T-helper 9 cell (primary cell): ENCODE measurements around the gene ZNRF4.
"Not testable (repeated sequence)": the region's sequence is repeated elsewhere in the genome, so short reads cannot be mapped to it uniquely, and the experiment has no call there.

Source experiments
- DNase-seq: peaks from one replicate; pipeline ENCODE4 v3.0.0-alpha.2; 2020
- total RNA-seq, 2 donors: gene quantifications; one replicate each; lab custom pipeline; 2026; lab: John Stamatoyannopoulos, UW

ZNRF4 gene, protein sequence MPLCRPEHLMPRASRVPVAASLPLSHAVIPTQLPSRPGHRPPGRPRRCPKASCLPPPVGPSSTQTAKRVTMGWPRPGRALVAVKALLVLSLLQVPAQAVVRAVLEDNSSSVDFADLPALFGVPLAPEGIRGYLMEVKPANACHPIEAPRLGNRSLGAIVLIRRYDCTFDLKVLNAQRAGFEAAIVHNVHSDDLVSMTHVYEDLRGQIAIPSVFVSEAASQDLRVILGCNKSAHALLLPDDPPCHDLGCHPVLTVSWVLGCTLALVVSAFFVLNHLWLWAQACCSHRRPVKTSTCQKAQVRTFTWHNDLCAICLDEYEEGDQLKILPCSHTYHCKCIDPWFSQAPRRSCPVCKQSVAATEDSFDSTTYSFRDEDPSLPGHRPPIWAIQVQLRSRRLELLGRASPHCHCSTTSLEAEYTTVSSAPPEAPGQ
- total RNA-seq, result 0 reads per million in 2 donors

DNA sequence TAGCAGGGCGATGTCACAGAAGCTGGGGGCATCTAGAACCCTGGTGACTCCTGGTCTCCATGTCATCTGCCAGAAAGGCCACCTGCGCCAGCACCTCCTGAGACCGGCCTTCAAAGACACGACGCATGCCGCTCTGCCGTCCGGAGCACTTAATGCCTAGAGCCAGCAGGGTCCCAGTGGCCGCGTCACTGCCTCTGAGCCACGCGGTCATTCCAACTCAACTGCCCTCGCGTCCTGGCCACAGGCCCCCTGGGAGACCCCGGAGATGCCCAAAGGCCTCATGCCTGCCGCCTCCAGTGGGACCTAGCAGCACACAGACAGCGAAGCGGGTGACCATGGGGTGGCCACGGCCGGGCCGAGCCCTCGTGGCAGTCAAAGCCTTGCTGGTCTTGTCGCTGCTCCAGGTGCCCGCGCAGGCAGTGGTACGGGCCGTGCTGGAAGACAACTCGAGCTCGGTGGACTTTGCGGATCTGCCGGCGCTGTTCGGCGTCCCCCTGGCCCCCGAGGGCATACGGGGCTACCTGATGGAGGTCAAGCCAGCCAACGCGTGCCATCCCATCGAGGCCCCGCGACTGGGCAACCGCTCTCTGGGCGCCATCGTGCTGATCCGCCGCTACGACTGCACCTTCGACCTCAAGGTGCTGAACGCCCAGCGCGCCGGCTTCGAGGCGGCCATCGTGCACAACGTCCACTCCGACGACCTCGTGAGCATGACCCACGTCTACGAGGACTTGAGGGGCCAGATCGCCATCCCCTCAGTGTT, at the start of gene ZNRF4:
Gene ZNRF4 (plus strand): TSS at position 51 of the 763 bp plus-strand sequence. CDS start 75 bp downstream, at position 126.
- DNase-seq, result no peak

DNA sequence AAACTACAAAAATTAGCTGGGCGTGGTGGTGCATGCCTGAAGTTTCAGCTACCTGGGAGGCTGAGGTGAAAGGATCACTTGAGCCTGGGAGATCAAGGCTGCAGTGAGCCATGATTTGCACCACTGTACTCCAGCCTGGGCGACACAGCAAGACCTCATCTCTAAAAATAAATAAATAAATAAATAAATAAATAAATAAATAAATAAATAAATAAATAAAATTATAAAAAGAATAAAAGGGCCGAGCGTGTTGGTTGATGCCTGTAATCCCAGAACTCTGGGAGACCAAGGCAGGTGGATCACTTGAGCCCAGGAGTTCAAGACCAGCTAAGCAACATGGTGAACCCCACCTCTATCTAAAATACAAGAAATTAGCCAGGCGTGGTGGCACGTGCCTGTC, 49.0 kb upstream of the ZNRF4 start:
- not testable (repeated sequence) for DNase-seq

DNA sequence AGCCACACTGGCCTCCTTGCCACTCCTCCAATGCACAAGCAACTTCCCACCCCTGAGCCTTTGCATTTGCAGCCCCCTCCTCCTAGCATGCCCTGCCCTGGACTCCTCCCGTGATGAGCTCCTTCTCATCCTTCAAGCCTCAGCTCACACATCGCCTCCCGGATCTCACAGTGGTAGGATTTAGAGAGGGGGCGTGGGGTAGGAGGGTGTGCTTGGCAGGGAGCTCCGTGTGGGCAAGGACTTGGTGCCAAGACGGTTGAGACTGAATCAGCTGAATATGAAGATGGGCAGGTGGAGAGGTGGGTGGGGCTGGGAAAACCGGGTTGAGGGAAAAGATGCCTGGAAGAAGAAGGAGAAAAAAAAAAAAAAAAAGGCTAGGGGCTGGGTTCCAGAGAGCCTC, 48.4 kb upstream of the ZNRF4 start:
- DNase-seq, result no peak

DNA sequence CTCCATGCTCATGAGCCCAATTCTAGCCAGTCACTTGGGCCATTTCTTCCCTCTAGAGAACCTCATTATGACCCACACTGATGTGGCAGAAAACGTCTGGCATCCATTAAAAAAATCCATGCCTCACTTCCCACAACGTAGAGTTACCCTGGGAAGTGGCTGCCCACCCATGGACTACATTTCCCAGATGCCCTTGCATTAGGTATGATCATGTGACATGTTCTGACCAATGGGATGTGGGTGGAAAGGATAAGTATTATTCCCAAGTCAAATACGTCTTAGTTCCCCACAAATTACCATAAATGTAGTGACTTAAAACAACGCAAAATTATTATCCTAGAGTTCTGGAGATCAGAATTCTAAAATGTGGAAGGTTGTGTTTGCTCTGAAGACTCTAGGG, 47.9 kb upstream of the ZNRF4 start:
- no peak for DNase-seq

DNA sequence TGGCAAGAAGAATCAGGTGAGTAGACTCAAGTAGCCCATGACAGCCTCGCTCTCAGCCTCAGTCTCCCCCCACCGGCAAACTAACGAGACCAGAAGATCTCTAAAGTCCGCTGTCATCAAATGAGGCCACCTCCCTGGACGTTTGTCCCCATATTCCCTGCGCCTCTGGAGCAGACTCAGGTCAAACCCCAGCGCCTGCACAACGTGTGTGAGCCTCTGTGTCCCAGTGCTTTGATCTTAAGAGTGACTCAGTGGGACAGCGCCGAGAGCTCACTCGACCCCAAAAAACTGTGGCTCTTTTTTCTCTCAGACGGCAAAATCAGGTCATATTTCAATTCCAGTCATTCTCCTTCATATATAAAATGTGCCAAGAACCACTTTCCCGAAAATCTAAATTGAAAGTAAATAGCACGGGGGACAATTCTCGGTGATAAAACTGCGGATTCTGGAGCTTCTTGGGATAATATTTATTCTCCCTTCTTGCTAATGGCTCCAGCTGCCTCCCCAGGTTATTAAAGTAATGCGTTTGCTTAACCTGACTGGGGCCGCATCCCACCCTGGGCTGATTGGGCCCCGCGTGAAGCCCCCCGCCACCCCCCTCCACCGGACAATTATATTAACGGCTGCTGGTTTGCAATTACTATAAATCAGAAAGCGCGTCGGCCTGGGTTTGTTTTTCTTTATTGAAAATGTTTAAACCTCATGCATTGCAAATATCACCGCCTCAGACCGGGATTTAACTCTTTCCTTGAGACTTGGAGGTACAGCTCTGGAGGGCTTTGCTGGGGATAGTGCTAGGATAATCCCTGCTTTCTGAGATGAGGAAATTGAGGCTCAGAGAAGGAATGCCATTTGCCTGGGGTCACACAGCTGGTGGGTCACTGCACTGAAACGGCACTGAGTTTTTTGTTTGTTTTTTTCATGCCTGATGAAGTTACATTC, 37.5 kb upstream of the ZNRF4 start:
- DNase-seq, result no peak

DNA sequence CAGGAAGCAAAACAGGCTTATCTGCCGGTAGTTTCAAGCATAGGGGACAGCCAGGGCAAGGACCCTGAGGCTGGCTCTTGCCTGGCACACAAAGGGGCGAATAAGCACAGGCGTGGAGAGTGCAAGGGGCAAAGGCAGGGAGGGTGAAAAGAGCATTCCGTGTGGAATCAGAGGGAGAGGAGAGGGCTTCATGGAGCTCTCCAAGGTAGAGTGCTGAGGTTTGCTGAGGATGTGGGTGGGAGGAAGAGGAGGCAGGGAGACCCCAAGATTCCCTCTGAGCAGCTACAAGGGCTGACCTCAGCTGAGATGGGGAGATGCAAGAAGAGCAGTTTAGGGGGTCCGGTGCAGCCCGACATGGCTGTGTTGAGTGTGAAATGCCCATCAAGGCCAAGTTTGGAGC, 36.5 kb upstream of the ZNRF4 start:
- DNase-seq, result no peak

DNA sequence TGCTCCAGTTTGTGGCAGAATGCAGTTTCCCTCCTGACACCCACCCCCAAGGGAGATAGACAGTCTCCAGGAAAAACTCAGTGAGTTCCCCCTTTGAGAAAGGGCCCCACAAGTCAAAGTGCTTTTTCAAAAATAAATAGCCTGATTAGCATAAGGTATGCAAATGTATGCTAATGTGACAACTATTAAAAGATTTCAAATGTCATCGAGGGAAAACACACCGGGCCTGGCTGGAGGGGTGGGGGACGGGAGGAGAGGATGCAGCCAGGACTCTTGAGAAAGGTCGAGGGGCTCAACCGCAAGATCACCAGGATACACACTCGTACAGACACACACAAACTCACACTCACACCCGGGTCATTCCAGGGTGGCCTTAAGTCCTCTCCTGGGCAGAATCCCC, 34.3 kb upstream of the ZNRF4 start:
- DNase-seq, result no peak

DNA sequence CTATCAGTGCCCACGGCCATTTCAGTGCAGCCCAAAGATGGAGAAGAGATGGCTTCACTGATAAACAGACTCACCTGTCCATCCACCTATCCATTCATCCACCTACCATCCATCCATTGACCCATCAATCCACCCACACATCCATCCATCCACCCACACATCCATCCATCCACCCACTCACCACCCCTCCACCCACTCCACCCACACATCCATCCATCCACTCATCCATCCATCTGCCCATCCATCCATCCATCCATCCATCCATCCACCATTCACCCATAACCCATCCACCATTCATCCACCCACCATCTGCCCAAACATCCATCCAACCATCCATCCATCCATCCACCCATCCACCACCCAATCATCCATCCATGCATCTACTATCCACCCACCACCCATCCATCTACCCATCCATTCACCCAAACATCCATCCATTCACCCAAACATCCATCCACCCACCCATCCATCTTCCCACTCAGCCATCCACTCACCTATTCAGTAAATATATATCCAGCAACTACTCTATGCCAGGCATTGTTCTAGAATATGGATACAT, 31.6 kb upstream of the ZNRF4 start:
- DNase-seq, result no peak

DNA sequence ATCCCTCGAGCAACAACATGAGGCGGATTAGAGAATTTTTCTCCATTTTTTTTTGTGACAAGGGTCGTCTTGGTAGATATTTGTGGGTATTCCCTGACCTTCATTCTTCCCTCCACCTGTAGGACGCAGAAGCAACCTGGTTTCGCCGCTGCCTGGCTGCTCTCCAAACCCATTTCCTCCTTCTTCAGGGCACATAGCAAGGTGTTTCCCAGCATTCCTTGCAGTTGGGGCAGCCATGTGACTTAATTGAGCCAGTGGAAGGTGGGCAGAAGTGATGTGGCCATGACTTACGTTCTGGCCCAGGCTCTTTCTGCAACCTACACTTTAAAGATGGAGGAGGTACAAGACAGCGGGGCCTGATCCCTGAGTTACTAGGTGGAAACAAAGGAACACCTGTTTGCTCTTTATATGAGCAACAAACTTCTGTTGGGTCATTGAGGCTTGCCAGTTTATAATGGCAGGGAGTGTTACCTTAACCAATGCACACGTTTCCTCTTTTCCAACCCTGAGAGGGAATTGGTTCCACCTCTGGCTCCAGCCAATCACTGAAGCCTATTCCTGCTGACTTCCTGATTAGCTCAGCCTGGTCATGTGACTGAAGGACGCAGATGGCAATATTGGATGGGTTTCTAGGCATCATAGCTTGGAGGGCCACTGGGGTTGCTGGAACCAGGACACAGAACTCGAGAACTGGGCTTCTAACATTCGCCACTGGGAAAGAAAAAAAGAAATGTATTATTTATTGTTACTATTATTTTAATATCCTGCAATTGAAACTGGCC, 30.8 kb upstream of the ZNRF4 start:
- DNase-seq, result no peak

DNA sequence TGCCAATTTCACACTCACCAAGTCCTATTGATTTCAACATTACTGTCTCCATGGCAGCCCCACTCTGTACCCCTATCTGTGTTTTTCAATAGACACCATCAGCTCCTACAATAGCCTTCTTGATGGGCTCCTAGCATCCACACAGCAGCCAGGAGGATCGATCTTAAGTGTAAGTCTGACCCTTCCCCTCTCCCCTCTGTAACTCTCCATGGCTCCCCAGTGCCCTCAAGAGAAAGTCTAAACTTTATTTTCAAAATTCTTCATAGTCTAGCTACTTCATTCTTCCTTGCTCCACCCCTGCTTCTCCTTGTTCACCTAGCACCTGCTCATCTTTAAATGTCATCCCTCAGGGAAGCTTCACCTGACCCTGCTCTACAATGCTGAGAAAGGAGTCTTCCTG, 30.0 kb upstream of the ZNRF4 start:
- DNase-seq, result no peak

DNA sequence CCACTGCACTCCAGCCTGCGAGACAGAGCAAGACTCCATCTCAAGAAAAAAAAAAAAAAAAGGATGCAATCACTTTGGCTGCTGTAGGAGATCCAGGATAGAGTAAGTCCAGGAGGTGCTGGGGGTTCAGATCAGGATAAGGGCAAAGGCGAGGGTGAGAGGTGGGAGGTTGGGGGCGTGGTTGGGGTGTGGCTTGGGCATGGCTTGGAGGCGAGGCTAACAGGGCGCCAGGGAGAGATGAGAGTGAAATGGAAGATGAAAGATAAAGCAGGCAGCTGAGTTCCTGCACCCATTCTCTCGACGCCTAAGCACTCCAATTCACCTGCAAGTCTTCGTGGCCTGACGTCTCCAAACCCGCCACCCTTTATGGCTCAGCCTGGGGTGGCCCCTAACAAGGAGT, 25.0 kb upstream of the ZNRF4 start:
- no peak for DNase-seq

DNA sequence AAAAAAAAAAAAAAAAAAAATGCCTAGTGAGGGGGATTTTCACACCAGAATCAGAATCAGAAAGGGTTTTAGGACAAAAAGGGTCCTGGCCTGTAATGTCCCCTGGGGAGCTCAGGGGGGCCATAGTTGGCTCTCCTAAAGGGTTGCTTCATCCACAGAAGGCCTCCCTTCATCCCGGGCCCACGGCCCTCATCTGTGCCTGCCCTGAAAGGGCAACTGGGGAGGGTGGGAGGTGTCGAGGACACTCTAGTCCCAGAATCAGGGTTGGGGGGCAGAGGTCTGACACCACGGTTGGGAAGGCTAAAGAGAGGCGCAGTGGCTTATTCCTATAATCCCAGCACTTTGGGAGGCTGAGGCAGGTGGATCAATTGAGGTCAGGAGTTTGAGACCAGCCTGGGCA, 22.5 kb upstream of the ZNRF4 start:
- no peak for DNase-seq

DNA sequence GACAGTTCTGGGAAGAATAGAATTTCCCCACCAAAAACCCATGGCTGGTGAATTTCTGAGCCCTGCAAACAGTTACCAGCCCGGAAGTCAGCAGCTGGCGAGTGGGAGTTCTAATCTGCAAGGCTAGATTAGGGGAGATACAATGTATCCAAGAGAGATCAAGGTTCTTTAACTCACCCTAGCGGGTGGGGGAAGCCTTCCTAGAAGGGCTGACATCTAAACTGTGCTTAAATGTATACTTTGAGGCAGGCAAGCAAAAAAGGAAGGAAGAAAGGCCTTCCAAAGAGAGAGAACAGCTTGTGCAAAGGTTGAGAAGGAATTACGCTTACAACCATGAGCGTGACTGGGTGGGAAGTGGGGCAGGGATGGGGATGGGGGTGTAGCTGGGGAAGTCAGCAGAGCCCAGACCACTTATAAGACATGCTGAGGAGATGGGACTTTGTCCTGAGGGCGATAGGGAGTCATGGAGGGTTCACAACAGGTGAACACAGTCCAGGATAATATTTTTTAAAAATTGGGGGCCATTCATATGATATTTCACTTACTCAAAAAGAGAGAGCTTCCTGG, 20.8 kb upstream of the ZNRF4 start:
- no peak for DNase-seq

DNA sequence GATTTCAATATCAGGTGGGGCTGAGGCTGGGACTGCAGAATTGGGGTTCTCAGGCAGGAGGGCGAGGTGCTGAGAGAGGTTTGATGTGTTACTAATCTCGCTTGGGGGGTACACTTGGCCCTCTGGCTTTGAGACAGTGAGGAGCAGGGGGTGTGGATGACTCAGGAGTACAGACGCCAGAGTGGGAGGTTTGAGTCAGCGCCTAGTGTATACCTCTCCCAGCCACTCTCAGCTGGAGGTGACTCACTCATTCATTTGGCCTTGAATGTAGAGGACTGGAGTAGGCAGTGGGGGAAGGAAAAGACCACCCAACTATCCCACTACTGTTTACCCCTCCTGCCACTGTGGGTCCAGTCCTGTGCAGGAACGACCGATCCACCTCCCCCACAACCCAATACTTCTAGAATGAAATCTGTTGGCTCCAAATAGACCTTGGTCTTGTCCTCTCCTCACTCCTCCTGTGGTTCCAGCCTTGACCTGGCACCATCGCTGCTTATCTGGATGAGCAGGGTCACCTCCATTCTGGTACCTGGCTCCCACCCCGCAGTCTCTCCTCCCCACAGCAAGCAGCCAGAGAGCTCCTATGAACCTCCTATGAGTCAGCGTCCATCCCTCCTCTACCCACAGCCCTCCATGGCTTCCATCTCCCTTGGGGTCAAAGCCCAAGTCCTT, 20.1 kb upstream of the ZNRF4 start:
- DNase-seq, result no peak

DNA sequence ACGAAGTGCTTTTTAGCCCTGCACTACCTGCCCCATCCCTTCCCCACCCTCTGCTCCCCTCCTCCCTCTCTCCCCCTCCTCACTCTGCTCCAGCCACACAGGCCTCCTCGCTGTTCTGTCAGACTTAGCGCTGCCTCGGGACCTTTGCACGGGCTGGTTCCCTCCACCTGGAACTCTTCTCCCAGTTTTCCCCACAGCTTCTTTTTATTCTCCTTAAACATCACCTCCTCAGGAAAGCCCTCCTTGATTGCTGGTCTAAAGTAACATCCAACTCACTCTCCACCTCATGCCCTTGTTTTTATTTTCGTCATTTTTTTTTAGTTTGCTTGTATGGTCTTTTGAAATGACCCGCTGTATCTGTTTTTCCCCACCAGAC, 19.6 kb upstream of the ZNRF4 start:
- DNase-seq, result no peak

DNA sequence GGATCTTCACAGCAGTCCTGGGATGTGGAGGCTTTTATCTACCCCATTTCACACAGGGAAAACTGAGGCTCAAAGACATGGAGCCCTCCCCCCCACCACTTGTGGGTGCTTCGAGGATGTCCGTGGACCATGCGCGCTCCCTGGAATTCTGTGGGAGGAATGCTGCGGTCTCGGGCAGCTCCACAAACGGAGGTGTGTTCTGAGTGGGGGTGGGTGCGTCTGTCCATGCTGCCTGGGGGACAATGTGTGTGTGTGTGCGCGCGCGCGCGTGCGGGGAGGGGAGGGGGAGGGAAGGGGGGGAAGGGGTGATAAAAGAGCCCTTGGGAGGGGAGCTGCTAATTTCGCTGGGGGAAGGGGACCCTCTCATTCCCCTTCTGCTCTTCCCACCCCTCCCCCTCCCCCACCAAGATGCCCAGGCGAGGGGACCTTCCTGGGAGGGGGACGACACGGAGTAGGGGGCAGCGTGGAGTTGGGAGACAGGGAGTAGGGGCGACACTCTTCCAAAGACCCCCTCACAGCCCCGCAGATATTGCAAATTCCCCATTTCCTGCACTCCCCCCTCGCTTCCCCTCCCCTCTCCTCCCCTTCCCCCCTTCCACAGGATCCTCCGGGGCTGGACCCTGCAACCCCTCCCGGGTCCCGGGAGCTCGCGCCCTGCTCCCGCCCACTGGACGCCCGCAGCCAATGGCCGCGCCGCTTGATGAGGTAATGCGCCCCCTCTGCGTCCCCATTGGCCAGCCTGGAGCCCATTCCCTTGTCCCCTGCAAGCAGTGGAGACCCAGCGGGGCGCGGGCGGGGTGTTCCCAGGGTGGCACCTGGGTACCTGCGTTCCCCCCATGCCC, 18.9 kb upstream of the ZNRF4 start:
- no peak for DNase-seq

DNA sequence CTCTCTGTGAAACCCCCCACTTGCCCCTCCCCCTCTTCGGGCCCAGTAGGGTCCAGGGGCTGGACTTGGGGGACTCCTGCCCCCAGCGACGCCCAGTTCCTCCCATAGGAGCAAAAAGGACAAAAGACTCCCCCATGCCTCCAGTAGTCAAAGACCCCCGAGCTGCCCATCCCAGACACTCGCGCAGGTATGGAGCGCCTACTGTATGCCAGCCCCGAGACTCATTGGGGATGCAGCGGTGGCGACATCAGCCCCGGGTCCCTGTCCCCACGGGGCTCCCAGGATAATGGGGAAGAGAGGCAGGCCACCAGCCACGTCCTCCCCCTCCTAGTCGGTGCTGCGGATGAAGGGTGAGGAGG, 18.3 kb upstream of the ZNRF4 start:
- DNase-seq, result no peak

DNA sequence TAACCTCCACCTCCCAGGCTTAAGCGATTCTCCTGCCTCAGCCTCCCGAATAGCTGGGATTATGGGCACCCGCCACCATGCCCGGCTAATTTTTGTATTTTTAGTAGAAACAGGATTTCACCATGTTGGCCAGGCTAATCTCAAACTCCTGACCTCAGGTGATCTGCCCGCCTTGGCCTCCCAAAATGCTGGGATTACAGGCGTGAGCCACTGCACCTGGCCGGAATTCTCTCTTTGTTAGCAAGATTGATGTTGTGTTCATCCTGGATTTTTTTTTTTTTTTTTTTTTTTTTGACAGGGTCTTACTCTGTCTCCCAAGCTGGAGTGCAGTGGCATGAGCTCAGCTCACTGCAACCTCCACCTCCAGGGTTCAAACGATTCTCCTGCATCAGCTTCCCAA, 16.5 kb upstream of the ZNRF4 start:
- not testable (repeated sequence) for DNase-seq

DNA sequence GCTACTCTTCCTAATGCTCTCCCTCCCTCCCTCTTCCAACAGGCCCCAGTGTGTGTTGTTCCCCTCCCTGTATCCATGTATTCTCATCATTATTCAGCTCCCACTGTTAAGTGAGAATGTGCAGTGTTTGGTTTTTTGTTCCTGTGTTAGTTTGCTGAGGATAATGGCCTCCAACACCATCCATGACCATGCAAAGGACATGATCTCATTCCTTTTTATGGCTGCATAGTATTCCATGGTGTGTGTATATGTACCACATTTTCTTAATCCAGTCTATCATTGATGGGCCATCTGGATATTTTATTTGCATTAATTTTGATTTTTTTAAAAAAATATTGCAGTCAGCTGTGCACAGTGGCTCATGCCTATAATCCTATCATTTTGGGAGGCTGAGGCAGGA, 15.8 kb upstream of the ZNRF4 start:
- no peak for DNase-seq

DNA sequence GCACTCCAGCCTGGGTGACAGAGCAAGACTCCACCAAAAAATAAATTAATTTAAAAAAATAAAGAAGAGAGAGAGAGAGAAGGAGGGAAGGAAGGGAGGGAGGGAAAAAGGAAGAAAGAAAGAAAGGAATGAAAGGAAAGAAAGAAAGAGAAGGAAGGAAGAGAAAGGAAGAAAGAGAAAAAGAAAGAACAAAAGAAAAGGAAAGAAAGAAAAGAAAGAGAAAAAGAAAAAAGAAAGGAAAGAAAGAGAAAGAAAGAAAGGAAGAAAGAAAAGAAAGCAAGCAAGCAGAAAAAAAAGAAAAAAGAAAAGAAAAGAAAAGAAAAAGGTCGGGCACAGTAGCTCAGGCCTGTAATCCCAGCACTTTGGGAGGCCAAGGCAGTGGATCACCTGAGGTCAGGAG, 14.9 kb upstream of the ZNRF4 start:
- no peak for DNase-seq
